Fibroblast of lung (primary cell): ENCODE data around the gene SLC39A1.

Experiments
- EZH2 ChIP-seq: IDR thresholded peaks from 2 replicates; pipeline ENCODE4 v1.5.1; 2012; ENCODE audit warnings: low read length, control low read depth, mild to moderate bottlenecking; ENCODE audit errors: missing control alignments
- TF ChIP-seq, protein P1 (sequence below), 2 donors: IDR thresholded peaks in 1 of 2; conservative IDR thresholded peaks in 1 of 2; 1 replicate in 1 of 2; 2 replicates in 1 of 2; pipeline ENCODE4 v1.5.1; 2011 to 2012; ENCODE audit warnings: low read length in 2 of 2, control low read depth in 1 of 2, inconsistent platforms in 1 of 2, low read depth in 1 of 2, mild to moderate bottlenecking in 1 of 2

GRCh38 chr1:154000420-154000819, 37.1 kb upstream of the SLC39A1 start:
- TF ChIP-seq, protein P1, sequence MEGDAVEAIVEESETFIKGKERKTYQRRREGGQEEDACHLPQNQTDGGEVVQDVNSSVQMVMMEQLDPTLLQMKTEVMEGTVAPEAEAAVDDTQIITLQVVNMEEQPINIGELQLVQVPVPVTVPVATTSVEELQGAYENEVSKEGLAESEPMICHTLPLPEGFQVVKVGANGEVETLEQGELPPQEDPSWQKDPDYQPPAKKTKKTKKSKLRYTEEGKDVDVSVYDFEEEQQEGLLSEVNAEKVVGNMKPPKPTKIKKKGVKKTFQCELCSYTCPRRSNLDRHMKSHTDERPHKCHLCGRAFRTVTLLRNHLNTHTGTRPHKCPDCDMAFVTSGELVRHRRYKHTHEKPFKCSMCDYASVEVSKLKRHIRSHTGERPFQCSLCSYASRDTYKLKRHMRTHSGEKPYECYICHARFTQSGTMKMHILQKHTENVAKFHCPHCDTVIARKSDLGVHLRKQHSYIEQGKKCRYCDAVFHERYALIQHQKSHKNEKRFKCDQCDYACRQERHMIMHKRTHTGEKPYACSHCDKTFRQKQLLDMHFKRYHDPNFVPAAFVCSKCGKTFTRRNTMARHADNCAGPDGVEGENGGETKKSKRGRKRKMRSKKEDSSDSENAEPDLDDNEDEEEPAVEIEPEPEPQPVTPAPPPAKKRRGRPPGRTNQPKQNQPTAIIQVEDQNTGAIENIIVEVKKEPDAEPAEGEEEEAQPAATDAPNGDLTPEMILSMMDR (conservative IDR thresholded peaks at IDR 0.05 in 1 of 2, IDR thresholded peaks at IDR 0.05 in 1 of 2; ENCODE audit: low read depth in 1 of 2, low read length in 2 of 2): no peak
- TF ChIP-seq EZH2: no peak
